Stomach (tissue), 4 donors: ENCODE data around the gene POLG2.

Experiments
- EP300 ChIP-seq: sonication (generic); formaldehyde crosslinking; IDR thresholded peaks from one replicate; pipeline ENCODE4 v1.6.1; 2017; ENCODE audit warnings: antibody characterized with exemption
- POLR2A ChIP-seq, 4 donors: fragments of 450-650 bp; IDR thresholded peaks; one replicate each; pipeline ENCODE4 v1.6.1; 2016; ENCODE audit warnings: antibody characterized with exemption in 4 of 4, control low read depth in 2 of 4, mild to moderate bottlenecking in 1 of 4, moderate library complexity in 1 of 4
- POLR2AphosphoS5 ChIP-seq, 3 donors: sonication (generic); formaldehyde crosslinking; IDR thresholded peaks; one replicate each; pipeline ENCODE4 v1.6.1; 2016; ENCODE audit warnings: antibody characterized with exemption in 3 of 3
- TF ChIP-seq, protein P1 (sequence below), 7 experiments: fragments of 450-650 bp in 4 of 7; fragments of 200-600 bp in 3 of 7; sonication (generic) in 3 of 7; IDR thresholded peaks; one replicate each; pipeline ENCODE4 v1.5.1; 2016 to 2019; ENCODE audit warnings: antibody characterized with exemption in 7 of 7, control low read depth in 2 of 7, mild to moderate bottlenecking in 1 of 7

DNA sequence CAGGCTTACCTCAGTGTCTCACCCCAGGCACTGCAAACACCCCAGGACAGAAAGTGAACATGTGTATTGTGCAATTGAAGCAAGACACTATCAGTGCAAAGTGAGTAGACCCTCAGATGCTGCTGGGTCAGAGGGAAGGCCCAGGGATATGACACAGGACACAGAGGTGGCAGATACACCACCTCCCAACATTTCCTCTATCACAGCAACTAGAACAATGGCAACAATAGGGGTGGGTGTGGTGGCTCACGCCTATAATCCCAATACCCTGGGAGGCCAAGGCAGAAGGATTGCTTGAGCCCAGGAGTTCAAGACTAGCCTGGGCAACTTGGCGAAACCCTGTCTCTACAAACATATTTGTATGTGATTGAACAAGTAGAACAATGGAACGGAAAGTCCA lies 25.4 kb downstream of the POLG2 start:
- TF ChIP-seq, protein P1, sequence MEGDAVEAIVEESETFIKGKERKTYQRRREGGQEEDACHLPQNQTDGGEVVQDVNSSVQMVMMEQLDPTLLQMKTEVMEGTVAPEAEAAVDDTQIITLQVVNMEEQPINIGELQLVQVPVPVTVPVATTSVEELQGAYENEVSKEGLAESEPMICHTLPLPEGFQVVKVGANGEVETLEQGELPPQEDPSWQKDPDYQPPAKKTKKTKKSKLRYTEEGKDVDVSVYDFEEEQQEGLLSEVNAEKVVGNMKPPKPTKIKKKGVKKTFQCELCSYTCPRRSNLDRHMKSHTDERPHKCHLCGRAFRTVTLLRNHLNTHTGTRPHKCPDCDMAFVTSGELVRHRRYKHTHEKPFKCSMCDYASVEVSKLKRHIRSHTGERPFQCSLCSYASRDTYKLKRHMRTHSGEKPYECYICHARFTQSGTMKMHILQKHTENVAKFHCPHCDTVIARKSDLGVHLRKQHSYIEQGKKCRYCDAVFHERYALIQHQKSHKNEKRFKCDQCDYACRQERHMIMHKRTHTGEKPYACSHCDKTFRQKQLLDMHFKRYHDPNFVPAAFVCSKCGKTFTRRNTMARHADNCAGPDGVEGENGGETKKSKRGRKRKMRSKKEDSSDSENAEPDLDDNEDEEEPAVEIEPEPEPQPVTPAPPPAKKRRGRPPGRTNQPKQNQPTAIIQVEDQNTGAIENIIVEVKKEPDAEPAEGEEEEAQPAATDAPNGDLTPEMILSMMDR (IDR thresholded peaks at IDR 0.05), result no peak
- TF ChIP-seq POLR2AphosphoS5 (IDR thresholded peaks at IDR 0.05) (no peak), POLR2A (IDR thresholded peaks at IDR 0.05) (no peak), EP300 (no peak)
